HG02763 (cell line): ENCODE data around the gene SRGAP2C.
"Not testable (repeated sequence)": the region's sequence is repeated elsewhere in the genome, so short reads cannot be mapped to it uniquely, and the experiment has no call there.

Source experiments
- ATAC-seq: cut with Tn5 transposase; IDR thresholded peaks from one replicate; pipeline ENCODE4 v1.9.1; 2021; ENCODE audit warnings: mild to moderate bottlenecking, moderate library complexity; ENCODE audit not compliant: unreplicated experiment

SRGAP2C gene

DNA sequence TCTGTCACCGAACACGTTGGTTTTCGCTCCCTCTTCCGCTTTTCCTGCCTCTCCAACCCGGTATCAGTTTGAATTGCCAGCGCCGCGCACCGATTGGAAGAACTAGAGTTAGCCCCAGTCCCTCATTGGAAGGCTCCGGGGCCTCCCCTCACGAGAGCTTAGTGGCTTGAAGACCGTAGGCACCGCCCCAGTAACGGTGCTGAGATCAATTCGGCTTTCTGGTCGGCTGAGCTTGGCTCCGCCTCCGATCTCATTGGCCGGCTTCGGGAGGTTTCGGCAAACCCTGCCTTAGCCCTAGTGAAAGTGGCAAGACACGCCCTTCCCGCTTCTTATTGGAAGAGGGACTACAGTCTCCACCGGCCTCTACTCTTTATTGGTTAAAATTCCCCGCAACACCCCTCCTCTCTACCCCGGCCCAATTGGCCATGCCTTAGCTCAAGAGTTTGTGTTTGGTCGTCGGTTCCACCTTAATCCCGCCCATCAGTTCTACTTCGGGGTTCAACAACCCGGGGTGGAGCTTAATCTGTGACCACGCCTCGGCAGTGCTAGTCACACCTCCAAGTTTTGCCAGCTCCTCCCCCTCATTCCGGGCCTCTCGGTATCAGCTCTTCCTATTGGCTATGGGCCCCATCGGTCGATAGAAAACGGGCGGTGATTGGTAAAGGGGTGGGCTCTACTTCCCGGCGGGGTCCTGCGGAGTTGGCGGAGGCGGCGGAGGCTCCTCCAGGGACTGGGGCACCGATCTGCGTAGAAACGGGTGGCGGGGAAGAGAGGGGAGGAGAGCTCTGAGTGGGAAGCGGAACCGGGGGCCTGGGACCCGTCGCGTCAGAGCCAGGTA, at the start of gene SRGAP2C, which contains the start of gene FAM72B:
Gene SRGAP2C (plus strand): TSS at position 686 of the 838 bp plus-strand sequence. CDS start 2,472 bp downstream, outside the sequence.
Gene FAM72B (minus strand): TSS at position 51 of the 838 bp plus-strand sequence. CDS start 851 bp downstream, outside the sequence.
- peak; percentile 83 for ATAC-seq

DNA sequence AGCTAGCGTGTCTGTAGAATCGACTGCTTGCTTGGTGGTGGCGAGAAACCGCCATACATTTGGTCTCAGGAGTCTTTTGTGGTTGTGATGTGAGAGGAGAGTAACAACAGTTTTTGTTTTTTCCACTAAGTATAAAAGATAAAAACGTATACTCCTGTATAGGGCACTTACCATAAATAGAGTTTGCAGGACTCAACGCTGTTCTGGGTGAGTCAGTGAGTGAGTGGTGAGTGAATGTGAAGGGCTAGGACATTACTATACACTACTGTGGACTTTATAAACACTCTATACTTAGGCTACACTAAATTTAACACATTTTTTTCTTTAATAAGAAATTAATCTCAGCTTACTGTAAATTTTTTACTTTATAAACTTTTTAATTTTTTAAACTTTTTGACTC, 44.4 kb upstream of the SRGAP2C start:
- ATAC-seq = not testable (repeated sequence)

DNA sequence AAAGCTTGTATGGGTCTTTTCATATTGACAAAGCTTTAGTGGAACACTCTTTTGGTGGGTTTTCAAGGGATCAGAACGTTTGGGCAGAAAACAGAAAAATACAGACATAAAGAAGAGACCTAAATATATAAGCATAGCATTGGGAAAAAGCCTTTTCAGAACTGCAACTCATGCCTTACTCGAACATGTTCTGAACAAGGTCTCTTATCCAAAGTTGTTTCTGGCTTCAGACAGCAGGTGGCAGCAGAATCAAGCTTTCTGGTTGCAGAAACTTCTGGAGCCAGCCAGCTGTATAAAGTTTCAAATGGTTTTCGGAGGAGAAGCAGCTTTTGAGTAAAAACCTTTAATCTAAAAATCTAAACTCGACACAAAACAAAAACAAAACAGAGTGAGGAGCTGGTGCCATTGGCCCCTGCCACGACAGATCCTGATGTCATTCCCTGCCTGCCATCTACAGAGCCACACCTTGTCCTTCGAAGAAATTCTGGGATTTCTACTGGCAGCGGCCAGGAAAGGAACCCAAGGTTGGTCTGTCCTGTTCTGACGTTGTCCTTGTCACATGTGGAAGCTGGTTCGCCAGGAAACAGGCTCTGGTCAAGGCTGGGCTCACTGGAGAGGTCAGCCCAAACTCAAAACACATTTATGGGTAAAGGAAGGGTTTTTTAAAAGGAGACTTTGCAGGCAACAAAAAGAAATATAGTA, 36.1 kb upstream of the SRGAP2C start:
- ATAC-seq = not testable (repeated sequence)

DNA sequence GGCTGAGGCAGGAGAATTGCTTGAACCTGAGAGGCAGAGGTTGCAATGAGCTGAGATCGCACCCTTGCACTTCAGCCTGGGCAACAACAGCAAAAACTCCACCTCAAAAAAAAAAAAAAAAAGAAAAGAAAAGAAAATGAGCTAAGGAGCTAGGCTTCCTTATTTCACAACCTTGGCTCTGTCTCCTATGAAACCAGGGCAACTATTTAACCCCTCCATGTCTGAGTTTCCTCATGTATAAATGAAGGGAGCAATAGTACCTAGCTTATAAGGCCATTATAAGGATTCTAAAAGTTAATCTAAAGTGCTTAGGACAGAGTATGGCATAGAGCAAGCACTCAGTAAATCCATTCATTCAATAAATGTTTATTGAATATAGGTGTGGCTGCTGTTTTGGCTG, 33.5 kb upstream of the SRGAP2C start:
- ATAC-seq = not testable (repeated sequence)

DNA sequence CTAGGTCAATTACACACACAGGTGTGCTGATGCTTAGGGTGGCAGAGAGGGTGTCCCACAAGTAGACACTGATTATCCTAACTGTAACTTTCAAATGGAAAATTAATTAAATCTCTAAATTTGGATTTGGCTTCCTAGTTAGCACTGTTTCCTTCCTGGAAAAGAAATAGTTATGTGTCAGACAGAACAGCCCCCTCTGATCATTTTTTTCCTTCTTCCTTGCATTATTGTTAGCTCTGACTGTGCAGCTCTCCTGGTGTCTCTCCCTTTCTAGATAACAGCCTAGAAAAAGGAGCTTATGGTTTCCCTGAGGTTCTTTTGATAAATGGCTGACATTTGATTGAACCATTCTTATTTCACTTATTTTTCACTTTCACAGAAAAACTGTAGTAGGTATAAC, 32.0 kb upstream of the SRGAP2C start:
- ATAC-seq = not testable (repeated sequence)

DNA sequence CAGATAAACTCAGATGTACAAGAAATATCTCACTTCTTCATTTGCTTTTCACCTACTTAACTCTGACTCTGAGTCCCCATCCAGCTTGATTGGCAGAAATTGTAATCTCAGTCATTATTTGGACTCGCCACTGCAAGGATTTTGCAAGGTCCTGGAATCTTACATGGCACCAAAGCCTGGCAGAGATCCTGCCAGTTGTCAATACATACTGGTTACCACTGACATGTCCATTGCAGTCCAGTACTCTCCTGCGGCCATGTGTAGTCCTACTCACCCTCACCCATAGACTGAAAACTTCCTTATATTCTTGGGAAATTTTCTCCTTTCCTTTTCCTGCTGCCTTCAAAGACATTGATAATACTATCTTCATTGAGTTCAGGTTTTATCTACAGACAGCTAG, 30.0 kb upstream of the SRGAP2C start:
- not testable (repeated sequence) for ATAC-seq

DNA sequence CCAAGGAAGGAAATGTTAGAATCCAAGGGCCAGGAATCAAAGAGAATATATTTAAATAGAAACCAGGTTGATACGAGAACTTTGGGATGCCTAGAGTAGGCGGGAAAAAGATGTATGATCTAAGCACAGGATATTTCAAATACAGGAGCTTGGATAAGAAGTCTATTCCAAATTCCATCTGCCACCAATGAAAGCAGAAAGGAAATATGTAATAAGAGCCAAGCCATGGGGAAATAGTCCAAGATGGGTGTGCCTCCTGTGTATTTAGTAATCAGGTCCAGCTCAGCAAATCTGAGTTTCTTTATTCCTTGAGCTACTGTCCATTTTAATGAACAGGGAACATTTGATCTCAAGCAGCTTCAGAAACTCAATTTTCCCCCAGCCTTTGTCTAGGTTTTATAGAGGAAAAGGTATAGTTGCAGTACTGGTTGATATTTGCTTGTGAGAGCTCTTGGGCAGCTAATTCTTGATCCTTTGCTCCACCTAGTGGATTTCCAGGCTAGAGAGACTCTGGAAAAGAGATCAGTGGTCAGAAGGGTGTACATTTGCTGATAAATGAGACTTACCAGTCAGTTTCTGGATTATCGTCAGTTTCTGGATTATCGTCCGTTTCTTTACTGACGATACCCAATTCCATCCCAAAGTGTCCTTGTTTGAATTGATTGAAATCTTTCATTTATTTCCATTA, 29.0 kb upstream of the SRGAP2C start:
- not testable (repeated sequence) for ATAC-seq

DNA sequence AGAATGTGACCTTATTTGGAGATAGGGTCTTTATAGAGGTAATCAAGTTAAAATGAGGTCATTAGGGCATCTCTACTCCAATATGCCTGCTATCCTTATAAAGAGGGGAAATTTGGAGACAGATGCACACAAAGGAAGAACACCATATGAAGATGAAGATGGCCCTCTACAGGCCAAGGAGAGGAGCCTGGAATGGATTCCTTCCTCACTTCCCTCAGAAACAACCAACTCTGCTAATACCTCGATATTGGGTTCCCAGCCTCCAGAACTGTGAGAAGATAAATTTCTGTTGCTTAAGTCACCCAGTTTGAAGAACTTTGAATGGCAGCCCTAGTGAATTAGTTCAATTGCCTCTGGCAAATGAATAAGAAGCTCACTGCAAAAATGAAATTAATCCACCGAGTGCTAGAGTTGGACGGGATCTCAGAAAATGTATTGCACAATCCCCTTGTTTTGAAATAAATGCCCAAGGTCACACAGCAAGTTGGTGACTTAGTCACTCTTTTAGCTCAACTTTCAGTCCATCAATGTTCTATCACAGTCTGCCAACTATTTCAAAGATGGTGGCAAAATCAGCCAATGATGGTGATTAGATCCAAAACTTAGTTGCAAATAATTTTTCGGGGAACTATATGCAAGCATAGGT, 27.7 kb upstream of the SRGAP2C start:
- ATAC-seq = not testable (repeated sequence)

DNA sequence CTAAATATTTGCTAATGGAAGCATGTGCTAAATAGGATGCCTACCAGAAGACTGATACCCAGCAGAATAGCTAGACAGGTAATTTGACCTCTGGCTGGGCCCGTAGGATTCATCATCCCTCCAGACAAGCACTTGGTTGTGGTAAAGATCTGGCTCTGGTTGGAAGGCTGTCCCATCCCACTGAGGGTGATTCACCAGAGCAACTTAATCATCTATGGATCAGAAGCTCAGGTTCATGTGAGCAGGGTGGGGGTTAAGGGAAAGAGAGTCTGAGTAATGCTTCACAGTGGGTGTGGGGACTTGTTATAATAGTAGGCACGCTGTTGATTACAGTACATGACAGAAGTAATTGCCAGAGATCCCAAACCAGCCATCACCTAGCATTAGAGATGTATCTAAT, 27.2 kb upstream of the SRGAP2C start:
- not testable (repeated sequence) for ATAC-seq

DNA sequence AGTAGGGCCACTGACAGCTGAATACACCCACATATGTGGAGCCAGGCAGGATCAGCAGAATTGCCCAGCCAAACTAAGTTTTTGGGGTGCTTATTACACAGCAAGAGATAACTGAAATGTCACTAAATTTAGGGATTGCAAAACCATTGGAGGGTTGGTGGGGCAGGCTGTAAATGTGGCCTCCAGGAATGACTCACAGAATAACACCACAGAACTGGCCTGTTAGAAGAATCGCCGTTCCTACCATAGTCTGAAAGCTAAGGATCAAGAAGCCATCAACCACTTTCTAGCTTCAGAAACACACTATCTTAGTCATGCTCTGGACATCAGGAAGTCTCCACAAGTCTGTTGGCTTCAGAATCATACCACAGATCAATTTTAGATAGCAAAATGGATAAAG, 24.7 kb upstream of the SRGAP2C start:
- not testable (repeated sequence) for ATAC-seq

DNA sequence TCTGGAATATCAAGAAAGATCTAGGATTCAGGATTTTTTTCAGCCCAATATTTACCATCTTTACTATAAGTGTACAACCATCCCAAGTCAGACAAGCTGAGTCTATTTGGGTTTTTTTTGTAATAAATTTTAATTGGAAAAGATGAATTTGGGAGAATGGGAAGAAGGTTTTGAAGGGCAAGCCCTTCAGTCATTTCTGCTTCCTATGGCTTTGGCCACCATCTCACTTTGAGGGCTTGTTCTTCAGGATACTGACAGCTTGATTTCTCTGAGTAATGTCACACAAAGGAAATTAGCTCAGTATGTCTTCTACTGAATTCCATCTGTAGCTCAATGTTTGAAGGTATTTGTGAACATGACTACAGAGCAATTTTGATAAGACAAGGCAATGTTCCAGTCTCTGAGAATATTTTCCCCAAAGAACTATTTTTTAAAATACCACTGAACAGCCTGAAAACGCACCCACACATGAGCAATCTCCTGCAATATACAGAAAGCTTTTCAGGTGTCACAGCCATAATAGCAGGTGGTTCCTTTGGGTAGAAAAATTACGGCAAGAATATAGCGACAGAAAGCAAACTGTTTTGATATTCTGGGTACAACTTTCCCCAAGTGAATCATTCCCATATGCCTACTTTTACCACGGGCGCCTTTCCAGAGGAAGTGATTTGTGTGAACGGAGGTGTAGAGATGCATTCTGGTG, 23.4 kb upstream of the SRGAP2C start:
- not testable (repeated sequence) for ATAC-seq

DNA sequence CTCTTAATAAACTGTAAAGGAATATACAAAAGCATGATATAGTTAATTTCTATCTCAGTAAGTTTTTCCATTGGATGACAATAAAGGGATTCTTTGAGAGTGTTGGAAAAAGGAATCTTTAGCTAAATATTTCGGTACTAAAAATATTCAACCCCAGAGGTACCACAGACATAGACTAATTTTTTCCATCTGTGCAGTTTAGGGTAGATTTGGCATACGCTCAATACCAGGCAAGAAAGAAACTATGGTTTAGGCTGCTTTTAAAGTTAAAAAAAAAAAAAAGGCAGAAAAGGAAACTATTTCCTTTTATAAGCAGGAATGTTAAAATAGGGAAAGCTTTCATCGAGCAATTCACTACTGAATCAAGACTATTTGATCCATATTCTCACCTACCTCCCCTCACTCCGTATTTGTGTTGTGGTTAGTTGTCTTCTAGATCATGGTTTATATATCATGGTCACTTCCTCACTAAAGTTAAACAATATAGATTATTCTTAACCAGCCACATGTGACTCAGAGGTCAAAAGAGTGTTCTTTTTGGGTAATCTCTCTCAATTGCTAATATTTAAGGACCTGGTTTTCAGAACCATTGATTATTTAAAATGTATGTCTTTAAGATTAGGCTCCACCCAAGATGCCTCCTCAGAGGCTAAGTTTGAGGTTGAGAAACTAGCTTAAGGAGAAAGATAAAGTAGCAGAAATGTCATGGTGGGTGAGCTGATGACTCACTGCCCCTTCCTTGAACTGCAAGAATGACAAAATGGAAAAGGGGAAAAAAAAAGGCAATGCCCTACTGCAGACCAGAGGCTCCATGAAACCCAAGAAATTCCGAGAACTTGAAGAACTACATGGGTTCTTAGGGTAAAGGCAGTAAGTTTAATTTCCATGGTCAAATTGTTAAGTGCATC, 20.7 kb upstream of the SRGAP2C start:
- ATAC-seq = not testable (repeated sequence)

DNA sequence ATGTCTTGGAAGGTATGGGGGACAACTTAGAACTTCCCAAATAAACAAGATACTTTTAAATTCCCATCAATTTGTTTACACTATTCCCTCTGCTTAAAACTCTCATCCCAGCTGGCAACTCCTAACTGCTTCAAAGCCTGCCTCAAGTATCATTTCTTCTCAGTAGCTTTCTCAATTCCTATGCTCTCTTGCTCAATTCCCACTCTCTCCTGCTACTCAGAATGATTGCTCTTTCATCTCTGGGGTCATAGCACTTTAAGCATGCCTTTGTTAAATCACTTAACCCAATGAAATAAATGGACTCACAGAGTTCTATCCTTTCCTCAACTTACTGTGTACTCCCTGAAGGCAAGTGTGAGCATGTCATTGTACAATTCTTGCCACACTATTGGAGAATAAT, 19.5 kb upstream of the SRGAP2C start:
- not testable (repeated sequence) for ATAC-seq

DNA sequence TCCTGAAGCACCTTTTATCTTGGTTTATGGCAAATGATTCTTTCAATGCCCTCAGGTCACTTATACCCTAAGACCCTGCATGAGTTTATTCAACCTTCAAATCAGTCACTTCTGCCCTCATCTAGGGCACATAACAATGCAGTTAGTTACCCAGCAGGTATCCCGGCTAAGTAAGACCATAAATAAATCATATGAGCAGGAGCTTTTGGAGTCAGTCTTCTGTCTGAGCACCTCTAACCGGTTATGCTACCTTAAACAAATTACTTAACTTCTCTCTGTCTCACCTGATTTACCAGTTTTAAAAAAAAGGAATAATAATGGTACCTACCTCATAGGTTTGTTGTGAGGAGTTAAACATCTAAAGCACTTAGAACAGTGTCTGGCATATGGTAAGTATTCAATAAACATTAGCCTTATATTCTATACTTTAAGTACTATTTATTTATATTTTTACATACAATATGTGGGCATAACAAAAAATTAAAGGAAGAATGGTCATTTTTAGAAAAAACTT, 17.5 kb upstream of the SRGAP2C start:
- not testable (repeated sequence) for ATAC-seq

DNA sequence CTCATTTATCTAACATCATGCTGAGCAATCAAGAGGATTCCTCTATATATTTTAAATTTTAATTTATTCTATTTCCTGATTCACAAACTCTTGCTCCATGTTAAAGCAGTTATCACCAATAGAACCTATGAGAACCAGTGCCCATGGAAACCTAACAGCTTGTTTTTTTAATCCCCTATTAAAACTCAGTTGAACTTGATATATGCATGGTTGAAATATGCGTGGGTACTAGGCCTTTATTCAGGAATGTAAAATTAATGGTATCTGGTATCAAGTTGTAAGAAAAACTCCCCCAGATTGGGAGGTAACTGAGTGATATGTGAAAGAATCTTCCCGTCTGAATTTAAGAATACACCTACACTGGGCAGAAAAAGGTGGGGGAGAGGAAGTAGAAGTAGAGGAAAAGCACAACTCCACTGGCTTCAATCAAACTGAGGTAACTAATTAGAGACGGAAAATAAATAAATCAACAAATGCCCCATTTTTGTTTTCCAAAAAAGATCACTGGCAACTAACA, 16.6 kb upstream of the SRGAP2C start:
- not testable (repeated sequence) for ATAC-seq

DNA sequence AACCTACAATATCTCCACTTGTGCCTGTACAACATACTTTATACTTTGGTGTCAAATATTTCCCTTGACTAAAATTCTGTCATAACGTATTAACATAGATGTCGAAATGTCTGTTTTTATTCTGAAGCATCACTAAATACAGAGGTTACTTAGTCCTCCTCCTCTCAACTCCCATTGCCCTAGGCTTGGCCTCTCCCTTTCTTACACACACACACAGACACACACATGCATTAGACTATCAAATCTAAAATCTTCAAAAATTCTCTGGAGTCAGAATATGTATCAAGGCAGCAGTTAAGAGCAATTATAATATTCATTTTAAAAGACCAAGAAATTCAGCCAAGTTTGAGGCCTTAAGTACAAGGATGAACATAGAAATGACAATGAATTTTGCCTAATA, 8.1 kb upstream of the SRGAP2C start:
- not testable (repeated sequence) for ATAC-seq

DNA sequence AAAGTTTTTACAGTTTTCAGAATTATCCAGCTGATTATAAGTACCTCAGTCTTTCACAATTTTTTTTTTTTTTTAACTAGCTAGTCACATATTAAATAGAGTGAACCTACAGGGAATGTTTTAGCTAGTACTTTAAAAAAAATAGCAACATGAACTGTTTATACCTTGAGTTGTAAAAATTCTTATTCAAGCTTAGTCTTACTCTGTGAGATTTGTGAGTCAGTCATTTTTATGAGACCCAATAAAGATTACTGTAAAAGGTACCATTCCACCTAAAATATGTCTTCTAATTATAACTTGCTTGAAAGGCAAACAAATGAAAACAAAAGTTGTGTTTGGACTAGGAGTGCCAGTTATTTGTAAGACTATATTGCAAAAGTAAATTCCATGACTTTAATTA, 6.6 kb upstream of the SRGAP2C start:
- not testable (repeated sequence) for ATAC-seq

DNA sequence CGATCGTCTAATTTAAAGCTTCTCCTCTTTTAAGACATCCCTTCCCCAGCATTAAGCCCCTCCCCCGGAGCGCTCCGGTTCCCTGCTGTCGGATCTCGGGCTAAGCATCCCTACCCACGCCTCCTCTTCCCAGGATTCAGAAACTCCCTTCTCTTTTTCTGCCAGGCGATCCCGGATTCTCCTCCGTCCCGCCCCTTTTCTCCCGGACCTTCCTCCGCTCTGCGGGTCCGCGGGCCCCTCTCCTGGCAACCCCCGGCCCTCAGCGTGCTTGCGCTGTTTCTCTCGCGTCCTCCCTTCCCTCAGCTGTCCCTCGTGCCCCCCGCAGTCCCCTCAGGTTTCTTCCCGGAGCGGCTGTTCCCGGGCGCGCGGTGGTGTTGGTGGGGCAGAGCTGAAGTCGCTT, 908 bp upstream of the SRGAP2C start:
- ATAC-seq = not testable (repeated sequence)
